ENCODE results near the gene ABCC10. TPM values are rescaled to one million over a fixed set of nuclear protein-coding genes. Genes with fewer than 3 reads are reported as not detected.
A peak's percentile ranks its signal among the peaks of the same experiment; 100 is the strongest.
"Not testable (repeated sequence)": the region's sequence is repeated elsewhere in the genome, so short reads cannot be mapped to it uniquely, and the experiment has no call there.

Gene ABCC10
- total RNA-seq, 2 experiments from 2014 or later, result 51.0 to 58.3 TPM

DNA sequence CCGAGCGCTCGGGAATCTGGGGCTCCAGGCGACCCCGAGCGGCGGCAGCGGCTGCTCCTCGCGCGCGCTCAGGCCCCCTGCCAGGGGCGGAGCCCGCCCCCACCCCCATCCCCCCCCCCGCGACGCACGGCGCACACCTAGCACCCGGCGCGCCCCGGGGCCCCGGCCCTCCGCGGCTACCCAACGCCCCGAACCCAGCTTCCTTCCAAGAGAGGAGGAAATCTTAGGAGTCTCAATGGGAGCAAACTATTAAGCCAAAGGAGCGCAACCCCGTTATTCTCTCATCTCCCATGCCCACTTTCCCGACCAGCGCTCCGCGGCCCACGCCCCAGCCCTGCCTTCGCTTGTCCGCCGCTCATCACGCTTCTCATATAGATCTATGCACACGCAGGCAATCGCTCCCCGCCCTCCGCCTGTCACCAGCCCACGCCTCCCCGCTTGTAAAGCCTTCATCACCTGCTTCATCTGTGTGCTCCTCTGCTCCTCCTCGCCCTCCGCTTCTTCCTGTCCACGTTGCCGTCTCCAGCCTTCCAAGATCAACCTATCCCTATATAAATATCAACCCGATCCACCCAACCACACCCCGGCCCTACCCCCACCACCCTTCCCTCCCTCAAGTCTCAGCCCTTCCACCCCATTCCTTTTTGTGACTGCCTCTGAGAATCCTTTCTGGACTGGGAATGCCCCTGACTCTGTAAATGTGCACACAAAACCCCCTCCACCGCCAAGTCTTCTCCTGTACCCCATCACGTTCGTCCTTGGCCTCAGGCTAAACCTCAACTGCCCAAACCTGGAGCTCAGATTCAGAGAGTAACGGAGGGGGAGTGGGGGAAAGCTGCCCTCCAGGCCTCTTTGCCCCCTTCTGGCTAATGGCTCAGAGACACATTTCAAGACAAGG, 28.4 kb downstream of the ABCC10 start, which contains the start of gene DLK2:
Gene DLK2, minus strand, starts transcription at position 18 of the 898 bp plus-strand sequence. CDS start 723 bp downstream, outside the sequence.
- H3K36me3 Mint-ChIP-seq, result peaks cover 6% of the 10 kb centered on the region
- peak within 1 kb of the TSS; percentile 87 for H3K4me3 Mint-ChIP-seq
- H3K27me3 Mint-ChIP-seq, result peaks cover 33% of the 10 kb centered on the region
- H3K9me3 Mint-ChIP-seq, result no peaks in the 10 kb centered on the region
- ATAC-seq (ENCODE audit: low read depth) (peak; percentile 54), DNase-seq (peak; percentile 51)
- peak within 1 kb of the TSS; percentile 36 for H3K27ac Mint-ChIP-seq
- peaks cover 12% of the 10 kb centered on the region for H3K4me1 Mint-ChIP-seq
- POLR2A ChIA-PET, result interaction anchor here (0.7 to 1.1 kb wide), 2 partner anchors 22 to 27 kb away, joined by 4 to 6 read pairs; no protein-coding TSS in a partner anchor

DNA sequence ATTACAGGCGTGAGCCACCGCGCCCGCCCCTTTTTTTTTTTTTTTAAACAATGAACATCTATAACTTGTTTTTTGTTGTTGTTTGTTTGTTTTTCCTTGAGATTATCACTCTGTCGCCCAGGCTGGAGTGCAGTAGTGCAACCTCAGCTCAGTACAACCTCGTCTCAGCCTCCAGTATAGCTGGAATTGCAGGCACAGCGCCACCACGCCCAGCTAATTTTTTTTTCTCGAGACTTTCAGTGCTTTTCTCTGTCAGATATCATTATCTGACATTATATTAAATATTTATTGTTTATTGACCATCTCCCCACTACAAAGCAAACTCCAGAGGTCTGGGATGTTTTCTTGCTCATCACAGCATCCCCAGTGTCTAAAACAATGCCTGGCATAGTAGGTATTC, 30.3 kb downstream of the ABCC10 start:
- POLR2A ChIA-PET, result interaction anchor here (0.6 kb wide), 1 partner anchor 424 kb away, joined by 3 read pairs; no protein-coding TSS in a partner anchor
- Mint-ChIP-seq H3K36me3 (peaks cover 6% of the 10 kb centered on the region), H3K4me3 (no peak overlapping the region), H3K9me3 (no peaks in the 10 kb centered on the region), H3K4me1 (peaks cover 12% of the 10 kb centered on the region), H3K27ac (no peak overlapping the region), H3K27me3 (peaks cover 45% of the 10 kb centered on the region)
- no peak for ATAC-seq (ENCODE audit: low read depth)
- no peak for DNase-seq

DNA sequence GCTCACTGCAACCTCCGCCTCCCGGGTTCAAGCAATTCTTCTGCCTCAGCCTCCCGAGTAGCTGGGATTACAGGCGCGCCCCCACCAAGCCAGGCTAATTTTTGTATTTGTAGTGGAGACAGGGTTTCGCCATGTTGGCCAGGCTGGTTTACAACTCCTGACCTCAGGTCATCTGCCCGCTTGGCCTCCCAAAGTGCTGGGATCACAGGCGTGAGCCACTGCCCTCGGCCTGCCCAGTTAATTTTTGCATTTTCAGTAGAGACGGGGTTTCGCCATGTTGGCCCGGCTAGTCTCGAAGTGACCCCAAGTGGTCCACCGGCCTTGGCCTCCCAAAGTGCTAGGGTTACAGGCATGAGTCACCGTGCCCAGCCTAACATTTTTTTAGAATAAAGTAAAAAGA, 30.8 kb downstream of the ABCC10 start:
- H3K9me3 Mint-ChIP-seq; H3K4me3 Mint-ChIP-seq; H3K27ac Mint-ChIP-seq; H3K36me3 Mint-ChIP-seq; DNase-seq; ATAC-seq (ENCODE audit: low read depth): not testable (repeated sequence)
- Mint-ChIP-seq H3K4me1 (peaks cover 12% of the 10 kb centered on the region), H3K27me3 (peaks cover 49% of the 10 kb centered on the region)
- POLR2A ChIA-PET, result interaction anchor here (0.6 kb wide), 1 partner anchor 425 kb away, joined by 3 read pairs; no protein-coding TSS in a partner anchor

DNA sequence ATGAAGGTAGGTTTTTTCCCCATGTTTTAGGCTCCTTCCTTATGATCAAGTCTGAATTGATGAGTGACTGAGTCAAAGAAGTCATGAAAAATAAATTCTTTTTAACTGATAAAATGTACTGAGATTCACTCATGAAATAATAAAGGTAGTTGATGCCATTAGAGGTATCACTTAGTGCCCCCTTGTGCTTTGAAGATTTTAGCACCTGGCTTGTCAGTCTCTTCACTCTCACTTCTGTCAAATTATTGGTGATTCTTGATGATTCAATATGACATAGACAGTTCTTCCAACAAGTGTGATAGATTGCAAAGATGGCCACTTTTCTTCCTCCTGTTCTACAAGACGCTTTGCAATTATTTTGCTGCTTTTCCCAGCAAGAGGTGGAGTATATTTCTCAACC, 32.2 kb downstream of the ABCC10 start:
- no peaks in the 10 kb centered on the region for H3K9me3 Mint-ChIP-seq

DNA sequence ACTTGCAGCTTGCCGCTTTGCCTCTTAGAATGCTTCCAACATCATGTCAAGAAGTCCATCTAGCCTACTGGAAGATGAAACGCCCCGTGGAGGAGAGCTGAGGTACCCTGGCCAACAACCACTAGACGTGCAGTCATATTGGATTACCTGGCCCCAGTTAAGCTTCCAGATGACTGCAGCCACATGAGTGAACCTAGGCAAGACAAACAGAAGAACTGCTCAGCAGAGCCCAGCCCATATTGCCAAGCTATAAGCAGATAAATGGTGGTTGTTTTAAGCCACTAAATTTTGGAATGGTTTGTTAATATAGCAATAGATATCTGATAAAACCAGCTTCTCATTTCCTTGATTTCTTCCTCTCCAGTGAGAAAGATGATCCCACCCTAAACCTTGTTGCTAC, 32.7 kb downstream of the ABCC10 start:
- POLR2A ChIA-PET, result interaction anchor here (1.3 kb wide), 1 partner anchor 9 kb away, joined by 6 read pairs; no protein-coding TSS in a partner anchor
- no peak for DNase-seq
- Mint-ChIP-seq H3K27me3 (peaks cover 53% of the 10 kb centered on the region), H3K36me3 (peaks cover 2% of the 10 kb centered on the region), H3K4me3 (no peak overlapping the region), H3K4me1 (peaks cover 8% of the 10 kb centered on the region), H3K27ac (no peak overlapping the region), H3K9me3 (no peaks in the 10 kb centered on the region)
- ATAC-seq (ENCODE audit: low read depth), result no peak

More for the DNA sequence above, 32.2 kb downstream of the ABCC10 start:
- Mint-ChIP-seq H3K4me3 (no peak overlapping the region), H3K27me3 (peaks cover 55% of the 10 kb centered on the region), H3K27ac (no peak overlapping the region), H3K4me1 (peaks cover 10% of the 10 kb centered on the region), H3K36me3 (peaks cover 2% of the 10 kb centered on the region)
- POLR2A ChIA-PET, result interaction anchor here (1.3 kb wide), 1 partner anchor 9 kb away, joined by 6 read pairs; no protein-coding TSS in a partner anchor
- DNase-seq, result no peak
- no peak for ATAC-seq (ENCODE audit: low read depth)

DNA sequence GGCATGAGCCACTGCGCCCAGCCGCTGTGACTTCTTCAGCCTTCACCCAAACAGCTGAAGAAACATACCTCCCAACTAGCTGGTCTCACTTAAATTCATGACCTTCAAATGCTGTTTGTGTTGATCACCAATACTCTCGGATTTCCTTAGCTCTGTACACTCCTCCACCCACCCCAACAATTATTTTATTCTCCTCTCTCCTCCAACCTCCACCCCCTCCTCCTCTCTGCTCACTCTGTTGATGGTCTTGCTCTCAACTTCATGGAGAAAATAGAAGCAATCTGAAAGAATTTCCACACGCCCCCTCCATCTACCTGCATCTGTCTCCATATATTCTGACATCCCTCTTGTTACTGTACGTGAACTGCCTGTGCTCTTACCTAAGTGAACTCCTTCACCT, 34.6 kb downstream of the ABCC10 start:
- Mint-ChIP-seq H3K9me3 (no peaks in the 10 kb centered on the region), H3K4me3 (no peak overlapping the region), H3K36me3 (no peaks in the 10 kb centered on the region), H3K27ac (no peak overlapping the region), H3K27me3 (peaks cover 46% of the 10 kb centered on the region), H3K4me1 (no peaks in the 10 kb centered on the region)
- DNase-seq, result no peak
- POLR2A ChIA-PET, result no interaction called here
- ATAC-seq (ENCODE audit: low read depth), result no peak

DNA sequence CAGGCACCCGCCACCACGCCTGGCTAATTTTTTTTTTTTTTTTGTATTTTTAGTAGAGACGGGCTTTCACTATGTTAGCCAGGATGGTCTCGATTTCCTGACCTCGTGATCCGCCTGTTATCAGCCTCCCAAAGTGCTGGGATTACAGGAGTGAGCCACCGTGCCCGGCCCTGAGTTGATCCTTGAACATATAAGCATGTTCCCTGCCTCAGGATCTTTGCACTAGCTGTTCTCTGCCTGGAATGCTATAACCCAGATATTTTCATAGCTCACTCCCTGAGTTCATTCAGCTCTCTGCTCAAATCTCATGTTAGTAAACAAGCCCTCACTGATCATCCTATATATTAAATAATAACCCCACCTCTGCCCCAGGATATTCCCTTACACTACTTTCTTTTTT, 37.0 kb downstream of the ABCC10 start:
- H3K27ac Mint-ChIP-seq, result no peak overlapping the region
- no peaks in the 10 kb centered on the region for H3K9me3 Mint-ChIP-seq
- no peaks in the 10 kb centered on the region for H3K4me1 Mint-ChIP-seq
- no peak for ATAC-seq (ENCODE audit: low read depth)
- no peak overlapping the region for H3K4me3 Mint-ChIP-seq
- DNase-seq, result no peak
- peaks cover 44% of the 10 kb centered on the region for H3K27me3 Mint-ChIP-seq
- POLR2A ChIA-PET, result interaction anchor here (0.7 kb wide), 1 partner anchor 182 kb away, joined by 3 read pairs; no protein-coding TSS in a partner anchor
- no peaks in the 10 kb centered on the region for H3K36me3 Mint-ChIP-seq

DNA sequence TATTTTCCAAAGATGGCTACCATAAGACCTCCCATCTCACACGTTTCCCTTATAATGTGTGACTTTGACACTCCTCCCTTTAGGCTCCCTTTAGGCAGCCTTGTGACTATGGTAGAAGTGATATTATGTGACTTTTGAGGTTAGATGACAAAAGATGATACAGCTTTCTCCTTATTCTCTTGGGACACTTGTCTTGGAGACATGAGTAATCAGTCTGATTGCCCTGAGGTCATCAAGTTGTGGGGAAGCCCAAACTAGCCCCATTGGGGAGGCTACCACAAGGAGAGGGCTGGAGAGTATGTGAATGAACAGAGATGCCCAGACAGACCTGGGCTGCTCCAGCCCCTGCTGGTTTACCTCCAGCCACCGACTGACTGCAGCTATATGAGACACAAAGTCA, 38.6 kb downstream of the ABCC10 start:
- ATAC-seq (ENCODE audit: low read depth), result no peak
- no peaks in the 10 kb centered on the region for H3K9me3 Mint-ChIP-seq
- H3K36me3 Mint-ChIP-seq, result no peaks in the 10 kb centered on the region
- H3K4me1 Mint-ChIP-seq, result no peaks in the 10 kb centered on the region
- no peak overlapping the region for H3K27ac Mint-ChIP-seq
- no peak for DNase-seq
- no peak overlapping the region for H3K4me3 Mint-ChIP-seq
- POLR2A ChIA-PET, result no interaction called here
- H3K27me3 Mint-ChIP-seq, result peaks cover 44% of the 10 kb centered on the region

DNA sequence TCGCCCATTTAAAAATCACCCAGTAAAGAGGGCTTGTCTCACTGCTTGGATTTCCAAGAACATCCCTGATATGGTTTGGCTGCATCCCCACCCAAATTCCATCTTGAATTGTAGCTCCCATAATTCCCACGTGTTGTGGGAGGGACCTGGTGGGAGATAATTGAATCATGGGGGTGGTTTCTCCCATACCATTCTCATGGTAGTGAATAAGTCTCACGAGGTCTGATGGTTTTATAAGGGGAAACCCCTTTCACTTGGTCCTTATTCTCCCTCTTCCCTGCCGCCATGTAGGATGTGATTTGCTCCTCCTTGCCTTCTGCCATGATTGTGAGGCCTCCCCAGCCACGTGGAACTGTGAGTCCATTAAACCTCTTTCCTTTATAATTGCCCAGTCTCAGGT, 39.9 kb downstream of the ABCC10 start:
- H3K36me3 Mint-ChIP-seq; DNase-seq; H3K9me3 Mint-ChIP-seq; ATAC-seq (ENCODE audit: low read depth); H3K27ac Mint-ChIP-seq; H3K4me3 Mint-ChIP-seq; POLR2A ChIA-PET; H3K4me1 Mint-ChIP-seq: not testable (repeated sequence)
- peaks cover 40% of the 10 kb centered on the region for H3K27me3 Mint-ChIP-seq

DNA sequence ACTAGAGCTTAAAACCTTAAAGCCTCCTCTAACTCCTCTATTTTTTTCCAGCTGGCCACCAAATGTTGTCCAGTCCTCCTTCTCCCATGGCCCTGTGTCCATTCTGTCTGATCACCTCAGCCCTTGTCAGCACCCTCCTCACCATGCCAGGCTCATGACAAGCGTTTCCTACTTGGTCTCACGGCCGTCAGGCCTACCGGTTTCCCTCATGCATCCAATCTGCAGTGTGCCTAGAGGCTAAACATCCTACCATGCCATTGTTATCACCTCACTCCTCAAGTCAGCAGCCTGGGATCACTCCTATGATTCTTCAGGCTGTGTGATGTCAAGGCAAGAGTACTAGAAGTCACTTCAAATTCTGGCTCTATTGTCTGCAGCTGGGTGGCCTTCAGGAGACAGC, 40.4 kb downstream of the ABCC10 start:
- DNase-seq, result no peak
- Mint-ChIP-seq H3K27ac (no peak overlapping the region), H3K36me3 (no peaks in the 10 kb centered on the region), H3K4me1 (no peaks in the 10 kb centered on the region), H3K27me3 (peaks cover 38% of the 10 kb centered on the region), H3K9me3 (no peaks in the 10 kb centered on the region), H3K4me3 (no peak overlapping the region)
- no peak for ATAC-seq (ENCODE audit: low read depth)
- POLR2A ChIA-PET, result no interaction called here

DNA sequence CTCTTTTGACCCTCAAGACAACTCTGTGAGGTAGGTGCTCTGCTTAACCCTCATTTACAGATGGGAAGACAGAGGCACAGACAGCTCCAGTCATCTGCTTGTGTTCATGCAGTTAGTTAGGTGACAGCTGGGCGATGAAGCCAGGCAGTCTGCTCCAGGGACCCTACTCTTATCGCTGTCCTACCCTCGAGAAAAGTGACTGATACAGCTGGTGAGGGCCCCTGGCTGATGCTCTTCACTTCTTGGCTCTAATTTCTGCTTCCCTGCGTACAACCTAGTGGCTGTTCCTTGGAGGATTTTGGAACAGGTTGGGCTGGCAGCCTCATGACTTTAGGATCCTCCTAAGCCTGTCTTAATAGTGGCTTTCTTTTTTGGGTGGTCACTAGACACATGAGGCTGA, 40.9 kb downstream of the ABCC10 start:
- Mint-ChIP-seq H3K36me3 (no peaks in the 10 kb centered on the region), H3K27me3 (peaks cover 34% of the 10 kb centered on the region), H3K4me1 (no peaks in the 10 kb centered on the region), H3K4me3 (no peak overlapping the region), H3K27ac (no peak overlapping the region), H3K9me3 (no peaks in the 10 kb centered on the region)
- DNase-seq (no peak), ATAC-seq (ENCODE audit: low read depth) (no peak)
- POLR2A ChIA-PET, result no interaction called here

DNA sequence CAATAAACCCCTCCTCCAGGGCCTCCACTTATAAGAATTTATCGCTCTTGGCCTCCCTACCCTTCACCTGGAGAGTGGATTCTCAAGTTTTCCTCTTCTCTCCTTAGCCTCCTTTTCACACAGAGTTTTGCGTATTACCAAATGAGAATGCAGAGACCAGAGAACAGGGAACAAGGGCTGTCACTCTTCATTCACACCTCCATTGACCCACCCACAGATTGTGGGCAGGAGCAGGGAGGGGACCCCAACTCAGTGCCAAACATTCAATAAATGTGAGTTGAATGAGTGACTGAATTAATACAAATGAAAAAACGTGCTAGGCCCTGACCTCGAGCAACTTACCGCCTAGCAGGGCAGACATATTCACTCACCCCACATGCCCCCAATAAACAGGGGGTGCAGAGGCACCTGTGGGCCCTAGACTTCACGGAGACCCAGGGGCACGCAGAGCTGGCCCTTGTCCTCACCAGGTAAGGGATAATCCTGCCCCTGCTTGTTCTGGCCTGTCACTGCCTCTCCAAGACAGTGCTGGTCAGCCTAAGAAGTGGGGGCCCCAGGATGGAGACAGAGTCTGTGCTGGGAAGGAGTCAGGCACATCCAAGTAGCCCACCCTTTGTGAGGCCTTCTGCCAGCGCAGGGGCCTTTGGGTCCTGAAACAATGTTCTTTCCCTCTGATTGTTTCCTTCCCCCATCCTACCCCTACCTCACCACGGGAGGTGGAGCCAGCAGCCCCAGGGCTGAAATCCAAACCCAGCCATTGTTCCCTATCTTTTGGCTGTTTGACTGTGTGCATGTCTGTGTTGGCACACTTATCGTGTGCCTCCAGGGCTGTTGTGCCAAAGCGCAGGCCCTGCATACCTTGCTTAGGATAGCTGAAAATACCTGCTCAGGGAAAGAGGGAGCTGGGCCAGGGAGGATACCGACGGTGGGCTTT, 41.7 kb downstream of the ABCC10 start:
- POLR2A ChIA-PET, result no interaction called here
- Mint-ChIP-seq H3K27ac (no peak overlapping the region), H3K36me3 (no peaks in the 10 kb centered on the region), H3K27me3 (peaks cover 28% of the 10 kb centered on the region), H3K9me3 (no peaks in the 10 kb centered on the region), H3K4me3 (no peak overlapping the region), H3K4me1 (no peaks in the 10 kb centered on the region)
- DNase-seq (no peak), ATAC-seq (ENCODE audit: low read depth) (no peak)

DNA sequence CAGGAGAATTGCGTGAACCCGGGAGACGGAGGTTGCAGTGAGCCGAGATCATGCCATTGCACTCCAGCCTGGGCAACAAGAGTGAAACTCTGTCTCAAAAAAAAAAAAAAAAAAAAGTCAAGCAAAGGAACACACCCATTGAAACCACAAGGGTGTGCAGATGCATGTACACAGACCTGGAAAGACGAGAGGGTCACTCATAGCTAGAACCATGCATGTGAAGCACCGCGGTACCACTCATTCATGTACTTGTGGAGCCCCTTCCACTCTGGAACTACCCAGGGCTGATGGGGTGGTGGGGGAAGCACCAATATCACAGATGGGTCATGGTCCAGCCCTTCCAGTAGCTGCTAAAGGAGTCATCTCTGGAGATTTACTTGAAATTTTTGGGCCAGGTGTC, 42.6 kb downstream of the ABCC10 start:
- POLR2A ChIA-PET, result no interaction called here
- no peaks in the 10 kb centered on the region for H3K36me3 Mint-ChIP-seq

More for the DNA sequence above, 42.6 kb downstream of the ABCC10 start:
- DNase-seq (no peak), ATAC-seq (ENCODE audit: low read depth) (no peak)
- Mint-ChIP-seq H3K27ac (no peak overlapping the region), H3K4me1 (no peaks in the 10 kb centered on the region), H3K9me3 (no peaks in the 10 kb centered on the region), H3K27me3 (peaks cover 22% of the 10 kb centered on the region), H3K4me3 (no peak overlapping the region)
